Esophagus muscularis mucosa (tissue), 4 donors: ENCODE data around the gene CCR8. TPM values are rescaled to one million over a fixed set of nuclear protein-coding genes. Genes with fewer than 3 reads are reported as not detected.

Source experiments
- DNase-seq: peaks from one replicate; pipeline ENCODE4 v3.0.0-alpha.2; 2017; ENCODE audit errors: extremely low spot score
- H3K27ac ChIP-seq, 4 donors: fragments of 200-600 bp; sonication (generic); replicated peaks in 1 of 4; 1 replicate in 3 of 4; 2 replicates in 1 of 4; pipeline ENCODE4 v1.5.1; 2016 to 2019; ENCODE audit warnings: mild to moderate bottlenecking in 1 of 4
- H3K27me3 ChIP-seq, 4 donors: fragments of 200-600 bp; sonication (generic); one replicate each; pipeline versions ENCODE4 v1.5.1 to v1.6.0; 2016 to 2019
- H3K36me3 ChIP-seq, 4 donors: fragments of 200-600 bp; sonication (generic); one replicate each; pipeline ENCODE4 v1.5.1; 2016 to 2019
- H3K4me1 ChIP-seq, 4 donors: fragments of 200-600 bp; sonication (generic); one replicate each; pipeline ENCODE4 v1.5.1; 2016 to 2019
- H3K4me3 ChIP-seq, 4 donors: fragments of 200-600 bp; sonication (generic); 1 replicate in 2 of 4; 2 replicates in 2 of 4; pipeline ENCODE4 v1.5.1; 2016 to 2019; ENCODE audit warnings: mild to moderate bottlenecking in 4 of 4, moderate library complexity in 1 of 4
- H3K9me3 ChIP-seq, 4 donors: fragments of 200-600 bp; sonication (generic); 1 replicate in 3 of 4; 2 replicates in 1 of 4; pipeline ENCODE4 v1.5.1; 2016 to 2019
- EP300 ChIP-seq: sonication (generic); formaldehyde crosslinking; IDR thresholded peaks from one replicate; pipeline ENCODE4 v1.6.1; 2017; ENCODE audit warnings: antibody characterized with exemption
- POLR2A ChIP-seq: fragments of 450-650 bp; IDR thresholded peaks from one replicate; pipeline ENCODE4 v1.6.1; 2017; ENCODE audit warnings: antibody characterized with exemption, moderate library complexity, mild to moderate bottlenecking, low read depth
- POLR2AphosphoS5 ChIP-seq, 2 donors: sonication (generic); formaldehyde crosslinking; IDR thresholded peaks; one replicate each; pipeline ENCODE4 v1.6.1; 2017; ENCODE audit warnings: antibody characterized with exemption in 2 of 2
- WGBS: methylation state at CpG from one replicate; pipeline ENCODE4 v1.1.5; 2018; 5-methylcytosine and 5-hydroxymethylcytosine counted together
- intact Hi-C: fragments of 100-400 bp; cut with DNase I; formaldehyde crosslinking; loops from one replicate; pipeline ENCODE4 v1.15.1; 2023
- total RNA-seq, 4 donors: library from RNA; depleted of rRNA; stranded (reverse); fragments of >200 nt; gene quantifications; one replicate each; pipeline versions ENCODE4 v1.1.0 to v1.2.1, GENCODE V29; 2016
- TF ChIP-seq, protein P1 (sequence below), 3 experiments: fragments of 200-600 bp in 2 of 3; fragments of 450-650 bp in 1 of 3; sonication (generic) in 2 of 3; IDR thresholded peaks; one replicate each; pipeline ENCODE4 v1.5.1; 2017 to 2019; ENCODE audit warnings: antibody characterized with exemption in 3 of 3, mild to moderate bottlenecking in 2 of 3, moderate library complexity in 1 of 3

Gene CCR8
- total RNA-seq, 4 donors from 2014 or later: not detected

DNA sequence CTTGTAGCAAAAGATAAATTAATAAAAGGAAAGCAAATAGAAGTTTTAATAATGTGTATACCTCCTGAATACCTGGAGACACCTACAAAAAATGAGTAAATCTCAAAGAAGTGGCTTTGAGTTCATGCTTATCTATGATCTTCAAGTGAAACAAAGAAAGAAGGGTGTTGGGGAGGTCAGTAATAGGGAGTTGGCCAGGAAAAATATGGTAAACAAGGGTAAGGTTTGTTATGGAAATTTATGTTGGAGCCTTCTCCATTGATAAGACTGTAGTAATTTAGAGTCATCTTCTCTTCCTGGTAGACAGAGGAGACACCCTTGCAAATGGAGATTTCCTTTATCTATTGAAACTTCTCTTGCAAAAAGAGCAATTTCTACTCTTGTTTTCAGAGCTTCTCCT is 6.6 kb upstream of the CCR8 start:
- no peak for DNase-seq
- intact Hi-C loops: no loop called here

GRCh38 chr3:39323494-39323893 is 6.0 kb upstream of the CCR8 start:
- no peak for TF ChIP-seq EP300
- TF ChIP-seq, protein P1, sequence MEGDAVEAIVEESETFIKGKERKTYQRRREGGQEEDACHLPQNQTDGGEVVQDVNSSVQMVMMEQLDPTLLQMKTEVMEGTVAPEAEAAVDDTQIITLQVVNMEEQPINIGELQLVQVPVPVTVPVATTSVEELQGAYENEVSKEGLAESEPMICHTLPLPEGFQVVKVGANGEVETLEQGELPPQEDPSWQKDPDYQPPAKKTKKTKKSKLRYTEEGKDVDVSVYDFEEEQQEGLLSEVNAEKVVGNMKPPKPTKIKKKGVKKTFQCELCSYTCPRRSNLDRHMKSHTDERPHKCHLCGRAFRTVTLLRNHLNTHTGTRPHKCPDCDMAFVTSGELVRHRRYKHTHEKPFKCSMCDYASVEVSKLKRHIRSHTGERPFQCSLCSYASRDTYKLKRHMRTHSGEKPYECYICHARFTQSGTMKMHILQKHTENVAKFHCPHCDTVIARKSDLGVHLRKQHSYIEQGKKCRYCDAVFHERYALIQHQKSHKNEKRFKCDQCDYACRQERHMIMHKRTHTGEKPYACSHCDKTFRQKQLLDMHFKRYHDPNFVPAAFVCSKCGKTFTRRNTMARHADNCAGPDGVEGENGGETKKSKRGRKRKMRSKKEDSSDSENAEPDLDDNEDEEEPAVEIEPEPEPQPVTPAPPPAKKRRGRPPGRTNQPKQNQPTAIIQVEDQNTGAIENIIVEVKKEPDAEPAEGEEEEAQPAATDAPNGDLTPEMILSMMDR (IDR thresholded peaks at IDR 0.05): no peak
- 84% methylated on average over 2 of the region's 2 CpGs for WGBS

More for the DNA sequence above, 6.6 kb upstream of the CCR8 start:
- no peak overlapping the region for H3K4me3 ChIP-seq
- no peaks in the 10 kb centered on the region for H3K27me3 ChIP-seq
- H3K9me3 ChIP-seq: no peaks in the 10 kb centered on the region
- TF ChIP-seq, protein P1 (IDR thresholded peaks at IDR 0.05): no peak
- TF ChIP-seq POLR2AphosphoS5 (IDR thresholded peaks at IDR 0.05) (no peak), POLR2A (no peak), EP300 (no peak)
- H3K4me1 ChIP-seq: no peaks in the 10 kb centered on the region
- H3K27ac ChIP-seq: no peak overlapping the region
- H3K36me3 ChIP-seq: no peaks in the 10 kb centered on the region

GRCh38 chr3:39325236-39325635 is 4.3 kb upstream of the CCR8 start:
- Histone ChIP-seq H3K9me3 (no peaks in the 10 kb centered on the region), H3K4me3 (no peak overlapping the region), H3K27me3 (no peaks in the 10 kb centered on the region), H3K36me3 (no peaks in the 10 kb centered on the region), H3K27ac (no peak overlapping the region), H3K4me1 (no peaks in the 10 kb centered on the region)
- intact Hi-C loops: no loop called here
- no peak for DNase-seq
- 93% methylated on average over 2 of the region's 2 CpGs for WGBS
- TF ChIP-seq POLR2AphosphoS5 (IDR thresholded peaks at IDR 0.05): no peak
- TF ChIP-seq EP300: no peak
- TF ChIP-seq, protein P1 (IDR thresholded peaks at IDR 0.05): no peak
- no peak for TF ChIP-seq POLR2A

More at GRCh38 chr3:39323494-39323893, 6.0 kb upstream of the CCR8 start:
- Histone ChIP-seq H3K36me3 (no peaks in the 10 kb centered on the region), H3K27me3 (no peaks in the 10 kb centered on the region), H3K4me1 (no peaks in the 10 kb centered on the region), H3K27ac (no peak overlapping the region), H3K9me3 (no peaks in the 10 kb centered on the region), H3K4me3 (no peak overlapping the region)
- no peak for DNase-seq
- intact Hi-C loops: no loop called here

DNA sequence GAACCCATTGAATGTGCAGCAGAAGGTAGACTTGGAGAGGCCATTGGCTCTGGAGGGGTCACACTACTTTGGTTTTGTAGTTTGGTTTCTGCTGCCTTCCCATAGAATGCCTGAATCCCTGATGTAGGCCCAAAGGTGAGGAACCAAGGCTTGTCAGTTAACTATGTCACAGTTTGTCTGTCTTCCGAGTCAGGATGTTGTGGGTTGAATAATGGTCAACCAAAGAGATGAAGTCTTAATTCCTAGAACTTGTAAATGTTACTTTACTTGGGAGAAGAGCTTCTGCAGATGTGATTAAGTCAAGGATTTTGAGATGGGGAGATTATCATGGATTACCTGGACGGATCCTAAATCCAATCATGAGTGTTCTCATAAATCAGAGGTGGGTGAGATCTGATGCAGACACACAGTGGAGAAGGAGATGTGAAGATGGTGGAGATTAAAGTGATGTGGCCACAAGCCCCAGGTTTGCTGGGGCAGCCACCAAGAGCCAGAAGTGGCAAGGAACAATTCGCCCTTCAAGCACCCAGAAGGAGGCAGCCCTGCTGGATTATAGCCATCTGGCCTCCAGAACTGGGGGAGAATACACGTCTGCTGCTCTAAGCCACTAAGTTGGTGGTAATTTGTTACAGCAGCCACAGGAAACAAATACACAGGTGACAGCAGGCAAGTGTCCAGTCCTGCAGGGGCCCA is 2.3 kb upstream of the CCR8 start:
- Histone ChIP-seq H3K27ac (no peak overlapping the region), H3K27me3 (no peaks in the 10 kb centered on the region), H3K9me3 (no peaks in the 10 kb centered on the region), H3K4me3 (no peak overlapping the region), H3K4me1 (no peaks in the 10 kb centered on the region), H3K36me3 (no peaks in the 10 kb centered on the region)
- WGBS: 69% methylated on average over 4 of the region's 4 CpGs
- TF ChIP-seq POLR2AphosphoS5 (IDR thresholded peaks at IDR 0.05) (no peak), EP300 (no peak), POLR2A (no peak)
- TF ChIP-seq, protein P1 (IDR thresholded peaks at IDR 0.05): no peak
- no peak for DNase-seq
- intact Hi-C loops: no loop called here

- DNase-seq: no peak
- Histone ChIP-seq H3K4me3 (no peak overlapping the region), H3K9me3 (no peaks in the 10 kb centered on the region), H3K4me1 (no peaks in the 10 kb centered on the region), H3K27me3 (no peaks in the 10 kb centered on the region), H3K36me3 (no peaks in the 10 kb centered on the region), H3K27ac (no peak overlapping the region)
- 87% methylated on average over 4 of the region's 4 CpGs for WGBS
- intact Hi-C loops: no loop called here
- TF ChIP-seq, protein P1 (IDR thresholded peaks at IDR 0.05): no peak
- TF ChIP-seq POLR2AphosphoS5 (IDR thresholded peaks at IDR 0.05) (no peak), POLR2A (no peak), EP300 (no peak)
These were observed 1.7 kb upstream of the CCR8 start for GRCh38 chr3:39327746-39328349.
